Measurements from ENCODE around the gene FCGR3A.

Gene FCGR3A

DNA sequence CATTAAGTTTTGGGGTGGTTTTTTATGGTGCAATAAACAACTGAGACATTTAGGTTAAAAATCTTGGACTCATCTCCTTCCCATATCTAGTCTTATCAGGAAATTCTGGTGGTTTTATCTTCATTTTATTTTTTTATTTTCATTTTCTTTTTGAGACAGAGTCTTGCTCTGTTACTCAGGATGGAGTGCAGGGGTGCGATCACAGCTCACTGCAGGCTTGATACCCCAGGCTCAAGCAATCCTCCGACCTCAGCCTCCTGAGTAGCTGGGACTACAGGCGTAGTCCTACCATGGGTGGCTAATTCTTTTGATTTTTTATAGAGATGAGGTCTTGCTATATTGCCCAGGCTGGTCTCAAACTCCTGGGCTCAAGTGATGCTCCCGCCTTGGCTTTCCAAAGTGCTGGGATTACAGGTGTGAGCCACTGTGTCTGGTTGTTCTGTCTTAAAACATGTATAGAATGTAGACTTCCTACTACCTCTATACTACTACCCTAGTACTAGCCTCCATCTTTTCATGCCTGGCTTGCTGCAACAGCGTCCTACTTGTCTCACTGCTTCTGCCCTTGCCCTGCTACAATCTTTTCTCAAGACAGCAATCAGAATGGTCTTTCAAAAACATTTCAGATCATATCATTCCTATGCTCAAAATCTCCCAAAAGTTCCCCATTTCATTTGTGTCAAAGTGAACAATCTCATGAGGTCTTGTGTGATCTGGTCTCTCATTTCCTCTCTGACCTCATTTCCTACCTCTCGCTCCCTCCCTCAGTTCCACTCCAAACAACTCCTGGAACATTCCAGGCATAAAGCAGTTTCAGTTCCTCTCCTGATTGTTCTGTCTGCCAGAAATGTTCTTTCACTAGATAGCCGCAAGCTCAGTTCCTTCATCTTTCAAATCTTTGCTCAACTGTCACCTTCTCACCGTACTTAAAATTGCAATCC lies 50.2 kb downstream of the FCGR3A start:
- DNase-seq = no peak

DNA sequence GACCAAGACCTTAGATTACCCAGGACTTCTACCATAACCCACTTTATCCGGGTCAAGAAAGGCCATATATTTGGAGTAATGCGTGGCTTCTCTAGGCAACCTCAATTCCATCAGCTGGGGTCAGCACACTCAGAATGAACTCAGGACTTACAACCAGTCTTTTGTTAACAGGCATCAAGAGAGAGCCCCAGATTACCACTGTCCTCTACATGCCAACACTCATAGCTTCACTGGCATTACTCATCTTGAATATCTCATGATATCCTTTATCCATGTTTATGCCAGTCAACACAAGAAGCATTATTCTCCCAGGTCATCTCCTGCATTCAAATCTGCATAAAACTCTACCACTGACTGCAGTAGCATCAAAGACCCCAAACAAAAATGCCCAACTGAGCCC lies 51.0 kb downstream of the FCGR3A start:
- no peak for DNase-seq

DNA sequence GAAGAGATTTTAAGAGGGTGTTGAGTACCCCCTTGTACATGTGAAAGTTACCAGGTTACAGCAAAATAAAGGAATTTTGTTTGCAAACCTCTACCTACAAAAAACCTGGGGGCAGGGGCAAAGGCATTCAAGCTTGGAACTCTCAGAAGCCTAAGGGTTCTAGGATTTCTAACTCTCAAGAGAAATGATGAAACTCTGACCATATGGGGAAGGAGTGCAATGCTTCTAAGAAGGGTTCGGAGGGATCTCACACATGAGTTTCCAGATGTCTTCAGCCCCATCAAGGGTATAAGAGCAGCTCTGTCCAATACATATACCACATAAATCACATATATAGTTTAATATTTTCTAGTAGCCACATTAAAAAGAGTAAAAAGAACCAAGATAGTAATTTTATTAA lies 51.7 kb downstream of the FCGR3A start:
- no peak for DNase-seq

DNA sequence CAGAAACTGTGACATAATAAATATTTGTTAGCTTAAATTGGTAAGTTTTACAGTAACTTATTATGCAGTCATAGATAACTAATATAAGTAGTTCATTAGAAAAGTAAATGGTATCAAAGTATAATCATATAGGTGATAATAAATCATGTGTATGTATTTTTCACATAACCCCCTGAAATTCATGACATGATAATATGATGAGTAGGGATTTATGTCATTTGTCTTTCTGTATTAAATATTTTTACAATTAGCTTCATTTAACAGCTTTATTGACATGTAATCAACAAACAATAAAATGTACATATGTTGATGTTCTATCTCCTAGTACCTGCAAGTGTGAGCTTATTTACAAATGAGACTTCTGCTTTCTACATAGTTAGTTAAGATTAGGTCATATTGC lies 54.1 kb downstream of the FCGR3A start:
- DNase-seq = no peak

DNA sequence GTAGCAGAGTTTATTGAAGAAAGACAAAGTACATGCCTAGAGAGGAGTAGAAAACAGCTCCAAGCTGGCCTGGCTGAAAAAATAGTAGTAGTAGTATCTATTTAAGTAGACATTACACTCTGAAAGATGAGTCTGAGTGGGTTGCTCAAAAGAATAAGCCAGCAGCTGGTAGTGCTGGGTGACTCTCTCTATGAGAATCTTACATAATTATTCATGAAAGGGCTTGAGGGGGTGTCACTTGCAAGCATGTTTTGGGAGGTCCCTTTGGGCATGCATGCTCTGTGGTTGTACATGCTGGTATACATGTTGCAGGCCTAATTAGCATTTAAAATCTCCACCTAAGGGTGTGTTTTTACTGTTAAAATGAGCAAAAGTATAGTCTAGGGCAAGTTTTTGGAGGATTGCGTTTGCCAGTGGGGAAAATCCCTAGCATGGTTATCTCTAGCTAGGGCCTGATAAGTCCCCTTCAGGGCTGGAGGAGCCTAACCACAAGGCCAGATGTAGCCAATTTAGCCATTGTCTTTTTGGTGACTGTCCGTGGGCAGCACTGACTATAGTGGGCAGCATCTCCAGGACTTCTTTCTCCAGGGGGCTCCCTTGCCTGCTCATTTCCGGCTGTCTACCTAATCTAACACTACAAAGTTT lies 55.4 kb downstream of the FCGR3A start:
- no peak for DNase-seq

DNA sequence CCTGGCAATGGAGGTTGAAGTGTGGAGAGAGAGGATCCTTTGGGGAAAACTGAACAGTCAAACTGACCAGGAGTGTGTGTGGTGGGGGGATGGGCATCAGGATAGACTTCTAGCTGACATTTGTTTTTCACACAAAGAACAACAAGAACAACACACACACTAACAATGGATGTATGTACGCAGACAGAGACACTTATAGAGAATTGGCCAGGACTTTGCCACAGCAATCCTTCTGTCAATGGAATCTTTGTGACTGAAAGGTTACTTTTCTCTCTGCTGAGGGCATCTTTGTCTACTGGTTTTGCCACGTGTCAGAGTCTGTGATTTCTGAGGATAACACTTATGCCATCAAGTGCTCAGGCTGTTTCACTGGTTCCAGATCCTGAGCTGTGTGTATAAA lies 56.8 kb downstream of the FCGR3A start:
- DNase-seq = no peak

All from NCI-H1417 (cell line).